HL-60 (cell line): ENCODE results near the gene RWDD1.
"Not testable (repeated sequence)": the region's sequence is repeated elsewhere in the genome, so short reads cannot be mapped to it uniquely, and the experiment has no call there.

Experiments
- POLR2AphosphoS5 ChIP-seq: IDR thresholded peaks from 2 replicates; pipeline ENCODE4 v1.6.1; 2012; ENCODE audit warnings: low read depth
- TF ChIP-seq, protein P1 (sequence below): IDR thresholded peaks from 2 replicates; pipeline ENCODE4 v1.6.1; 2012; ENCODE audit warnings: low read depth; ENCODE audit not compliant: insufficient replicate concordance

DNA sequence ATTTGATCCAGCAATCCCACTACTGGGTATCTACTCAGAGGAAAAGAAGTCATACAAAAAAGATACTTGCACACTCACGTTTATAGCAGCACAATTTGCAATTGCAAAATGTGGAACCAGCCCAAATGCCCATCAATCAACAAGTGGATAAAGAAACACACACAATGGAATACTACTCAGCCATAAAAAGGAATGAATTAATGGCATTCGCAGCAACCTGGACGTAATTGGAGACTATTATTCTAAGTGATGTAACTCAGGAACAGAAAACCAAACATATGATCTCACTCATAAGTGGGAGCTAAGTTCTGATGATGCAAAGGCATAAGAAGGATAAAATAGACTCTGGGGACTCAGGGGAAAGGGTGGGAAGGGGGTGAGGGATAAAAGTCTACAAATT is 33.6 kb downstream of the RWDD1 start:
- TF ChIP-seq POLR2AphosphoS5: not testable (repeated sequence)
- TF ChIP-seq, protein P1, sequence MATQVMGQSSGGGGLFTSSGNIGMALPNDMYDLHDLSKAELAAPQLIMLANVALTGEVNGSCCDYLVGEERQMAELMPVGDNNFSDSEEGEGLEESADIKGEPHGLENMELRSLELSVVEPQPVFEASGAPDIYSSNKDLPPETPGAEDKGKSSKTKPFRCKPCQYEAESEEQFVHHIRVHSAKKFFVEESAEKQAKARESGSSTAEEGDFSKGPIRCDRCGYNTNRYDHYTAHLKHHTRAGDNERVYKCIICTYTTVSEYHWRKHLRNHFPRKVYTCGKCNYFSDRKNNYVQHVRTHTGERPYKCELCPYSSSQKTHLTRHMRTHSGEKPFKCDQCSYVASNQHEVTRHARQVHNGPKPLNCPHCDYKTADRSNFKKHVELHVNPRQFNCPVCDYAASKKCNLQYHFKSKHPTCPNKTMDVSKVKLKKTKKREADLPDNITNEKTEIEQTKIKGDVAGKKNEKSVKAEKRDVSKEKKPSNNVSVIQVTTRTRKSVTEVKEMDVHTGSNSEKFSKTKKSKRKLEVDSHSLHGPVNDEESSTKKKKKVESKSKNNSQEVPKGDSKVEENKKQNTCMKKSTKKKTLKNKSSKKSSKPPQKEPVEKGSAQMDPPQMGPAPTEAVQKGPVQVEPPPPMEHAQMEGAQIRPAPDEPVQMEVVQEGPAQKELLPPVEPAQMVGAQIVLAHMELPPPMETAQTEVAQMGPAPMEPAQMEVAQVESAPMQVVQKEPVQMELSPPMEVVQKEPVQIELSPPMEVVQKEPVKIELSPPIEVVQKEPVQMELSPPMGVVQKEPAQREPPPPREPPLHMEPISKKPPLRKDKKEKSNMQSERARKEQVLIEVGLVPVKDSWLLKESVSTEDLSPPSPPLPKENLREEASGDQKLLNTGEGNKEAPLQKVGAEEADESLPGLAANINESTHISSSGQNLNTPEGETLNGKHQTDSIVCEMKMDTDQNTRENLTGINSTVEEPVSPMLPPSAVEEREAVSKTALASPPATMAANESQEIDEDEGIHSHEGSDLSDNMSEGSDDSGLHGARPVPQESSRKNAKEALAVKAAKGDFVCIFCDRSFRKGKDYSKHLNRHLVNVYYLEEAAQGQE: not testable (repeated sequence)
